GM19035 (cell line): ENCODE measurements around the gene SACM1L.

Experiments
- ATAC-seq: cut with Tn5 transposase; IDR thresholded peaks from one replicate; pipeline ENCODE4 v1.9.1; 2021; ENCODE audit not compliant: unreplicated experiment

Gene SACM1L

GRCh38 chr3:45765266-45765851 is 76.2 kb downstream of the SACM1L start:
- no peak for ATAC-seq

GRCh38 chr3:45765958-45766357 is 76.8 kb downstream of the SACM1L start:
- no peak for ATAC-seq

GRCh38 chr3:45771166-45771775 is 82.1 kb downstream of the SACM1L start:
- no peak for ATAC-seq

GRCh38 chr3:45771831-45772230 is 82.6 kb downstream of the SACM1L start:
- ATAC-seq, result no peak

GRCh38 chr3:45772341-45773035 is 83.3 kb downstream of the SACM1L start:
- ATAC-seq, result no peak

GRCh38 chr3:45773072-45773471 is 83.9 kb downstream of the SACM1L start:
- no peak for ATAC-seq

GRCh38 chr3:45773714-45774449 is 84.7 kb downstream of the SACM1L start:
- ATAC-seq, result no peak

GRCh38 chr3:45774581-45775521 is 85.7 kb downstream of the SACM1L start:
- no peak for ATAC-seq

- ATAC-seq, result no peak
These were observed 86.5 kb downstream of the SACM1L start for GRCh38 chr3:45775571-45776300.

- no peak for ATAC-seq
These were observed 87.1 kb downstream of the SACM1L start for GRCh38 chr3:45776301-45776595.

- no peak for ATAC-seq
These were observed 87.4 kb downstream of the SACM1L start for GRCh38 chr3:45776611-45777010.

GRCh38 chr3:45777111-45777745 is 88.0 kb downstream of the SACM1L start:
- no peak for ATAC-seq

- no peak for ATAC-seq
These were observed 88.7 kb downstream of the SACM1L start for GRCh38 chr3:45777746-45778386.

GRCh38 chr3:45778761-45779201 is 89.6 kb downstream of the SACM1L start:
- no peak for ATAC-seq

GRCh38 chr3:45779746-45780735 is 90.8 kb downstream of the SACM1L start:
- no peak for ATAC-seq

- ATAC-seq, result no peak
These were observed 92.1 kb downstream of the SACM1L start for GRCh38 chr3:45781271-45781670.

GRCh38 chr3:45781841-45782240 is 92.6 kb downstream of the SACM1L start:
- no peak for ATAC-seq

GRCh38 chr3:45782381-45782780 is 93.2 kb downstream of the SACM1L start:
- no peak for ATAC-seq
